Stimulated activated naive CD8-positive, alpha-beta T cell treated with anti-CD3 and anti-CD28 coated beads, Interleukin-15, amount 100 ng/mL, for 72 hours (primary cell): ENCODE results near the gene RPS4Y1.
"Not testable (repeated sequence)": the region's sequence is repeated elsewhere in the genome, so short reads cannot be mapped to it uniquely, and the experiment has no call there.

Experiments used
- ATAC-seq: fragments of 150-1000 bp; cut with Tn5 transposase; 2 replicates; pipeline ENCODE4 v1.10.0; 2021; ENCODE audit warnings: mild to moderate bottlenecking, moderate library complexity
- DNase-seq, 2 donors: peaks; one replicate each; pipeline ENCODE4 v3.0.0; 2021 to 2022
- H3K27ac Mint-ChIP-seq, 2 donors: one replicate each; pipeline ENCODE4 v1.8.0; 2022; ENCODE audit warnings: mild to moderate bottlenecking in 2 of 2, mixed read lengths in 2 of 2, moderate library complexity in 2 of 2
- H3K27me3 Mint-ChIP-seq: one replicate; pipeline ENCODE4 v1.8.0; 2022; ENCODE audit warnings: mixed read lengths
- H3K4me1 Mint-ChIP-seq: one replicate; pipeline ENCODE4 v1.8.0; 2022; ENCODE audit warnings: mild to moderate bottlenecking, mixed read lengths
- H3K4me3 Mint-ChIP-seq, 2 donors: one replicate each; pipeline ENCODE4 v1.8.0; 2022; ENCODE audit warnings: mild to moderate bottlenecking in 2 of 2, mixed read lengths in 2 of 2, moderate library complexity in 1 of 2
- H3K9me3 Mint-ChIP-seq, 2 donors: one replicate each; pipeline ENCODE4 v1.8.0; 2022; ENCODE audit warnings: mixed read lengths in 2 of 2

RPS4Y1 gene

GRCh38 chrY:2841471-2841893 lies at the start of gene RPS4Y1:
RPS4Y1 (plus strand) TSS chrY:2841602; CDS start chrY:2841625, 23 bp downstream.
- peak within 1 kb of the TSS; percentile 87 to 98 for H3K4me3 Mint-ChIP-seq

DNA sequence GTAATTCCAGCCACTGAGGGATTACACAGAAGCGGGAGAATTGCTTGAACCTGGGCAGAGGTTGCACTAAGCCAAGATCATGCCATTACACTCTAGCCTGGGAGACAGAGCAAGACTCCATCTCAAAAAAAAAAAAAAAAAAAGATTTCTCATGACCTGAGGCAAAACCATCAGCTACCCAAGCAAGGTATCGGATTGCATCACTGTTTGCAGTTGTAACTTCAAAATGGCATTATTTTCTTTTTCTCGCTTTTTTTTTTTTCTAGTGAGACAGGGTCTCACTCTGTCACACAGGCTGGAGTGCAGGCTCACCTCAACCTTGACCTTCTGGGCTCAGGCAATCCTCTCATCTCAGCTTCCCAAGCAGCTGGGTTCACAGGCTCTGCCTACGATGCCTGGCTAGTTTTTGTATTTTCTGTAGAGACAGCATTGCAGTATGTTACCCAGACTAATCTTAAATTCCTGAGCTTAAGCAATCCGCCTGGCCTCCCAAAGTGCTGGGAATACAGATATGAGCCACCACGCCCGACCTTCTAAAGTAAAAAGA lies 44.4 kb upstream of the RPS4Y1 start:
- H3K4me1 Mint-ChIP-seq: no peaks in the 10 kb centered on the region
- no peak overlapping the region for H3K4me3 Mint-ChIP-seq
- no peaks in the 10 kb centered on the region for H3K27me3 Mint-ChIP-seq
- no peak for ATAC-seq
- DNase-seq: no peak
- H3K27ac Mint-ChIP-seq: no peak overlapping the region
- H3K9me3 Mint-ChIP-seq: no peaks in the 10 kb centered on the region

More at GRCh38 chrY:2841471-2841893, at the start of gene RPS4Y1:
- peak; percentile 36 to 69 for DNase-seq
- Mint-ChIP-seq H3K27me3 (no peaks in the 10 kb centered on the region), H3K4me1 (peaks cover 43% of the 10 kb centered on the region), H3K27ac (peak within 1 kb of the TSS; percentile 97 to 98), H3K9me3 (no peaks in the 10 kb centered on the region)
- peak; percentile 87 for ATAC-seq

DNA sequence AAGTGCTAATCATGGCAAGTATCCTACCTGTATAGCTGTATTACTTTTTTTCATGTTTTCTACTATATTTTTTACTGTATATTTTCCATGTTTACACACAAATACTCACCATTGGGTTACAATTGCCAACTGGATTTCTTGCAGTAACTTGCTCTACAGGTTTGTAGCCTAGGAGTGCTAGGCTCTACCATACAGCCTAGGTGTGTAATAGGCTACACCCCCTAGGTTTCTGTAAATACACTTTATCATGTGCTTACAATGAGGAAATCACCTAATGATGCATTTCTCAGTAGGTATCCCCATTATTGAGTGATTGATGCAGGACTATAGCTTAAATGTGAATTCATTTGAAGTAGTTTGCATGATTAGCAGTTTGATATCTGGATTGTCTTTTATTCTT lies 43.4 kb upstream of the RPS4Y1 start:
- DNase-seq (no peak), ATAC-seq (no peak)
- H3K4me3 Mint-ChIP-seq: no peak overlapping the region
- H3K9me3 Mint-ChIP-seq: no peaks in the 10 kb centered on the region
- no peak overlapping the region for H3K27ac Mint-ChIP-seq
- H3K4me1 Mint-ChIP-seq: no peaks in the 10 kb centered on the region
- H3K27me3 Mint-ChIP-seq: no peaks in the 10 kb centered on the region

- Mint-ChIP-seq H3K4me1 (no peaks in the 10 kb centered on the region), H3K9me3 (no peaks in the 10 kb centered on the region), H3K4me3 (no peak overlapping the region), H3K27ac (no peak overlapping the region), H3K27me3 (peaks cover 12% of the 10 kb centered on the region)
- DNase-seq: no peak
- ATAC-seq: no peak
These were observed 41.2 kb upstream of the RPS4Y1 start for GRCh38 chrY:2800246-2800645.

DNA sequence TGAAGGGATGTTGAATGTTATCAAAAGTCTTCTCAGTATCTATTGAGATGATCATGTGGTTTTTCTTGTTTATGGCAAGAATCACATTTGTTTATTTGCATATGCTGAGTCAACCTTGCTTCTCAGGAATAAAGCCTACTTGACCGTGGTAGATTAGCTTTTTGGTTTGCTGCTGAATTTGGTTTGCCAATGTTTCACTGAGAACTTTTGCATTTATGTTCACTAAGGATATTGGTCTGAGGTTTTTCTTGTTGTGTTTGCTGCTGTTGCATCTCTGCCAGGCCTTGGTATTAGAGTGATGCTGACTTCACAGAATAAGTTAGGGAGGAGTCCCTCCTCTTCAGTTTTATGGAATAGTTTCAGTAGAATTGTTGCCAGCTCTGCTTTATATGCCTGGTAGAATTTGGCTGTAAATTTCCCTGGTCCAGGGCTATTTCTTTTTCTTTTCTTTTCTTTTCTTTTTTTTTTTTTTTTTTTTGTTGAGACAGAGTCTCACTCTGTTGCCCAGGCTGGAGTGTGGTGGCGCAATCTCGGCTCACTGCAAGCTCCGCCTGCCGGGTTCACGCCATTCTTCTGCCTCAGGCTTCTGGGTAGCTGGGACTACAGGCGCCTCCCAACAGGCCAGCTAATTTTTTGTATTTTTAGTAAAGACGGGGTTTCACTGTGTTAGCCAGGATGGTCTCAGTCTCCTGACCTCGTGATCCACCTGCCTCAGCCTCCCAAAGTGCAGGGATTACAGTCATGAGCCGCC lies 24.1 kb upstream of the RPS4Y1 start:
- H3K4me3 Mint-ChIP-seq, H3K27ac Mint-ChIP-seq, H3K9me3 Mint-ChIP-seq, ATAC-seq, H3K4me1 Mint-ChIP-seq, H3K27me3 Mint-ChIP-seq, DNase-seq: not testable (repeated sequence)

GRCh38 chrY:2824471-2824870 lies 16.9 kb upstream of the RPS4Y1 start:
- H3K4me1 Mint-ChIP-seq: no peaks in the 10 kb centered on the region
- no peaks in the 10 kb centered on the region for H3K27me3 Mint-ChIP-seq
- H3K27ac Mint-ChIP-seq: no peak overlapping the region
- no peaks in the 10 kb centered on the region for H3K9me3 Mint-ChIP-seq
- H3K4me3 Mint-ChIP-seq: no peak overlapping the region
- ATAC-seq: no peak
- no peak for DNase-seq

DNA sequence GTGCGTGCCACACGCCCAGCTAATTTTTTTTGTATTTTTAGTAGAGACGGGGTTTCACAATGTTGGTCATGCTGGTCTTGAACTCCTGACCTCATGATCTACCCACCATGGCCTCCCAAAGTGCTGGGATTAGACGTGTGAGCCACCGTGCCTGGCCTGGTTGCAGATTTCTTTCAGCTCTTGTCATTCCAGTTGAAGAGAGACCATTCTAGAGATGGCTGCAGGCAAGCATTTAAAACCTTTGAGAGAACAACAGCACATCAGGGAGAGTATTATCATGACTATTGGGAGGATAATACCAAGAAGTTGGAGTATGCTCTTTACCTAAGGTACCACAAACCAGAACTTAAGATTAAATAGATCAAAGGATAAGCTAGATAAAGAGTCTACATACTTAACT lies 12.9 kb upstream of the RPS4Y1 start:
- no peak for ATAC-seq
- H3K27ac Mint-ChIP-seq: no peak overlapping the region
- DNase-seq: no peak
- H3K9me3 Mint-ChIP-seq: peaks cover 0 to 5% of the 10 kb centered on the region in 2 donors
- no peaks in the 10 kb centered on the region for H3K4me1 Mint-ChIP-seq
- peaks cover 18% of the 10 kb centered on the region for H3K27me3 Mint-ChIP-seq
- H3K4me3 Mint-ChIP-seq: no peak overlapping the region

GRCh38 chrY:2835230-2835629 lies 6.2 kb upstream of the RPS4Y1 start:
- Mint-ChIP-seq H3K9me3 (peaks cover 0 to 5% of the 10 kb centered on the region in 2 donors), H3K4me1 (peaks cover 4% of the 10 kb centered on the region), H3K27me3 (peaks cover 34% of the 10 kb centered on the region), H3K4me3 (no peak overlapping the region), H3K27ac (no peak overlapping the region)
- ATAC-seq (no peak), DNase-seq (no peak)

- no peak for ATAC-seq
- Mint-ChIP-seq H3K4me3 (no peak overlapping the region), H3K4me1 (peaks cover 5% of the 10 kb centered on the region), H3K27ac (no peak overlapping the region), H3K27me3 (peaks cover 18% of the 10 kb centered on the region), H3K9me3 (no peaks in the 10 kb centered on the region)
- no peak for DNase-seq
These were observed 4.3 kb upstream of the RPS4Y1 start for GRCh38 chrY:2837078-2837477.

- Mint-ChIP-seq H3K27me3 (peaks cover 18% of the 10 kb centered on the region), H3K4me1 (peaks cover 8% of the 10 kb centered on the region), H3K4me3 (no peak overlapping the region), H3K27ac (no peak overlapping the region), H3K9me3 (no peaks in the 10 kb centered on the region)
- DNase-seq (no peak), ATAC-seq (no peak)
These were observed 3.5 kb upstream of the RPS4Y1 start for GRCh38 chrY:2837932-2838331.

- H3K4me3 Mint-ChIP-seq: peak overlapping the region; percentile 43 to 65
These were observed 5.4 kb downstream of the RPS4Y1 start for GRCh38 chrY:2846791-2847190.

GRCh38 chrY:2848384-2848783 lies 7.0 kb downstream of the RPS4Y1 start:
- Mint-ChIP-seq H3K27me3 (no peaks in the 10 kb centered on the region), H3K4me3 (peak overlapping the region; percentile 11 to 65), H3K4me1 (peaks cover 80% of the 10 kb centered on the region), H3K9me3 (no peaks in the 10 kb centered on the region), H3K27ac (peak overlapping the region in 1 of 2 donors; percentile 40)
- DNase-seq: no peak
- peak; percentile 60 for ATAC-seq

More at GRCh38 chrY:2846791-2847190, 5.4 kb downstream of the RPS4Y1 start:
- ATAC-seq (no peak), DNase-seq (no peak)
- Mint-ChIP-seq H3K27me3 (no peaks in the 10 kb centered on the region), H3K4me1 (peaks cover 76% of the 10 kb centered on the region), H3K9me3 (no peaks in the 10 kb centered on the region), H3K27ac (peak overlapping the region in 1 of 2 donors; percentile 16)

DNA sequence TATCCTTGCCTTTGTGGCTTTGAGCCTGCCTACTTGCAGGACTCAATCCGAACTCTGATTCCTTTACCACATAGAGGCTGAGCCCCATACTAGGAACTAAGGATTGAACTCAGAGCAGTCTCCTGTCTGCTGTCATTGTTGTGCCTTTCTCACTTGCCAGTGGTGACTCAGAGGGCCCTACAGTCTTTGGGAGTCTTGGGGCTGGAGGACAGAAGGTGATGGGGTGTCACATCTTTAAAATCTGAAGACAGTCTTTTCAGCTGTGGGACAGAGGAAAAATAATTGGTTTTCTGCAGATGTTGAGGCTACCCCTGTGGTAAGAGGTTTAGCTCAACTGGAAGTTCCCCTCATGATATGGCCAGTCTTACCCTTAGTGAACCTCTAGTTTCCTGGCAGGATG lies 8.0 kb downstream of the RPS4Y1 start:
- ATAC-seq (peak; percentile 71), DNase-seq (peak in 1 of 2 donors; percentile 33)
- Mint-ChIP-seq H3K4me3 (peak overlapping the region in 1 of 2 donors; percentile 33), H3K4me1 (peaks cover 77% of the 10 kb centered on the region), H3K27ac (peak overlapping the region in 1 of 2 donors; percentile 20), H3K27me3 (no peaks in the 10 kb centered on the region), H3K9me3 (no peaks in the 10 kb centered on the region)

GRCh38 chrY:2854145-2854774 lies 12.9 kb downstream of the RPS4Y1 start:
- peaks cover 77% of the 10 kb centered on the region for H3K4me1 Mint-ChIP-seq
- no peak overlapping the region for H3K27ac Mint-ChIP-seq
- no peak for ATAC-seq
- DNase-seq: no peak
- no peaks in the 10 kb centered on the region for H3K27me3 Mint-ChIP-seq
- no peaks in the 10 kb centered on the region for H3K9me3 Mint-ChIP-seq
- H3K4me3 Mint-ChIP-seq: peak overlapping the region in 1 of 2 donors; percentile 5

DNA sequence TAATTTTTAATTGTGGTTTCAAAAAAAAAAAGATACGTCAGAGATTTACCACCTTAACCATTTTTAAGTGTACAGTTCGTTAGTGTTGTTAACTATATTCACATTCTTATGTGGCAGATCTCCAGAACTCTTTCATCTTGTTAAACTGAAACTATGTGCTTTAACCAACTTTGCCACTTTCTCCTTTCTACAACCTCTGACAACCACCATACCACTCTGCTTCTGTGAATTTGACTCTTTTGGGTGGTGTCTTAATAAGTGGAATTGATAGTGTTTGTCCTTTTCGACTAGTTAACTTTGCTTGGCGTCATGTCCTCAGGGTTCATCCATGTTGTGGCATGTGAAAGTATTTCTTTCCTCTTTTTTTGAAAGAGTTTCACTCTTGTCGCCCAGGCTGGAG lies 15.7 kb downstream of the RPS4Y1 start:
- H3K27ac Mint-ChIP-seq: peak overlapping the region; percentile 38 to 52
- ATAC-seq: peak; percentile 93
- peak; percentile 2 to 40 for DNase-seq
- peaks cover 88% of the 10 kb centered on the region for H3K4me1 Mint-ChIP-seq
- H3K9me3 Mint-ChIP-seq: peaks cover 0 to 4% of the 10 kb centered on the region in 2 donors
- H3K27me3 Mint-ChIP-seq: no peaks in the 10 kb centered on the region
- H3K4me3 Mint-ChIP-seq: peak overlapping the region in 1 of 2 donors; percentile 25

- Mint-ChIP-seq H3K27me3 (no peaks in the 10 kb centered on the region), H3K9me3 (peaks cover 0 to 4% of the 10 kb centered on the region in 2 donors), H3K27ac (peak overlapping the region in 1 of 2 donors; percentile 21), H3K4me1 (peaks cover 88% of the 10 kb centered on the region), H3K4me3 (peak overlapping the region; percentile 41 to 64)
- peak; percentile 15 for ATAC-seq
- DNase-seq: no peak
These were observed 16.3 kb downstream of the RPS4Y1 start for GRCh38 chrY:2857686-2858085.
